ENCODE data around the gene PRELID2. TPM values are rescaled to one million over a fixed set of nuclear protein-coding genes. Genes with fewer than 3 reads are reported as not detected.
"Not testable (repeated sequence)": the region's sequence is repeated elsewhere in the genome, so short reads cannot be mapped to it uniquely, and the experiment has no call there.

PRELID2 gene
- total RNA-seq, 1 experiment from 2014 or later = 26.0 TPM

- Histone ChIP-seq H3K36me3 (ENCODE audit: control insufficient read depth, insufficient read depth, low read length) (peaks cover 2% of the 10 kb centered on the region; the same call in 1 of the 2 replicates), H3K4me1 (peaks cover 8% of the 10 kb centered on the region), H3K9me3 (no peaks in the 10 kb centered on the region), H3K27me3 (replicated peaks; ENCODE audit: control insufficient read depth, insufficient read depth, low read length) (no peaks in the 10 kb centered on the region), H3K4me3 (ENCODE audit: low read depth, low read length) (no peak overlapping the region)
- Mint-ChIP-seq H3K27ac (ENCODE audit: unreplicated experiment) (no peak overlapping the region), H3K36me3 (ENCODE audit: insufficient read depth, unreplicated experiment) (no peaks in the 10 kb centered on the region), H3K4me3 (ENCODE audit: unreplicated experiment) (no peak overlapping the region), H3K4me1 (ENCODE audit: low read depth, unreplicated experiment) (no peaks in the 10 kb centered on the region), H3K27me3 (ENCODE audit: insufficient read depth, unreplicated experiment) (no peaks in the 10 kb centered on the region), H3K9me3 (ENCODE audit: unreplicated experiment) (no peaks in the 10 kb centered on the region)
- ChIA-PET POLR2A (no interaction called here), CTCF (no interaction called here)
- DNase-seq = no peak
- no TSS peak for BruUV-seq (replicated peaks)
- no peak for TF ChIP-seq CTCF (IDR thresholded peaks at IDR 0.05; ENCODE audit: insufficient read depth in 1 of 2, low read depth in 1 of 2, low read length in 1 of 2, severe bottlenecking in 1 of 2, unreplicated experiment in 1 of 2)
- intact Hi-C loops (cut with micrococcal nuclease; ENCODE audit: unreplicated experiment) = no loop called here
These were observed 35.0 kb downstream of the PRELID2 start for GRCh38 chr5:145800181-145800580.

- intact Hi-C loops (cut with micrococcal nuclease; ENCODE audit: unreplicated experiment); H3K4me1 Mint-ChIP-seq (ENCODE audit: low read depth, unreplicated experiment); BruUV-seq (replicated peaks); H3K4me3 Mint-ChIP-seq (ENCODE audit: unreplicated experiment); H3K9me3 Mint-ChIP-seq (ENCODE audit: unreplicated experiment); H3K4me3 ChIP-seq (ENCODE audit: low read depth, low read length); H3K36me3 ChIP-seq (ENCODE audit: control insufficient read depth, insufficient read depth, low read length); H3K27me3 ChIP-seq (replicated peaks; ENCODE audit: control insufficient read depth, insufficient read depth, low read length); CTCF ChIA-PET; H3K4me1 ChIP-seq; H3K27me3 Mint-ChIP-seq (ENCODE audit: insufficient read depth, unreplicated experiment); H3K27ac Mint-ChIP-seq (ENCODE audit: unreplicated experiment); H3K36me3 Mint-ChIP-seq (ENCODE audit: insufficient read depth, unreplicated experiment); POLR2A ChIA-PET; H3K9me3 ChIP-seq; DNase-seq: not testable (repeated sequence)
These were observed 36.6 kb downstream of the PRELID2 start for GRCh38 chr5:145798503-145798902.

GRCh38 chr5:145797336-145797735, 37.8 kb downstream of the PRELID2 start:
- no peaks in the 10 kb centered on the region for H3K27me3 ChIP-seq (replicated peaks; ENCODE audit: control insufficient read depth, insufficient read depth, low read length)
- ChIA-PET POLR2A (no interaction called here), CTCF (no interaction called here)
- BruUV-seq (replicated peaks) = no TSS peak
- no peaks in the 10 kb centered on the region for H3K9me3 ChIP-seq
- intact Hi-C loops (cut with micrococcal nuclease; ENCODE audit: unreplicated experiment) = no loop called here
- TF ChIP-seq CTCF (IDR thresholded peaks at IDR 0.05; ENCODE audit: insufficient read depth in 1 of 2, low read depth in 1 of 2, low read length in 1 of 2, severe bottlenecking in 1 of 2, unreplicated experiment in 1 of 2) = no peak
- no peaks in the 10 kb centered on the region for H3K27me3 Mint-ChIP-seq (ENCODE audit: insufficient read depth, unreplicated experiment)
- H3K4me3 Mint-ChIP-seq (ENCODE audit: unreplicated experiment) = no peak overlapping the region
- no peaks in the 10 kb centered on the region for H3K4me1 ChIP-seq
- H3K27ac Mint-ChIP-seq (ENCODE audit: unreplicated experiment) = no peak overlapping the region
- no peaks in the 10 kb centered on the region for H3K9me3 Mint-ChIP-seq (ENCODE audit: unreplicated experiment)
- H3K36me3 ChIP-seq (ENCODE audit: control insufficient read depth, insufficient read depth, low read length) = peaks cover 4% of the 10 kb centered on the region
- no peak for DNase-seq
- H3K4me1 Mint-ChIP-seq (ENCODE audit: low read depth, unreplicated experiment) = no peaks in the 10 kb centered on the region
- no peak overlapping the region for H3K4me3 ChIP-seq (ENCODE audit: low read depth, low read length)
- H3K36me3 Mint-ChIP-seq (ENCODE audit: insufficient read depth, unreplicated experiment) = no peaks in the 10 kb centered on the region

GRCh38 chr5:145796318-145796717, 38.8 kb downstream of the PRELID2 start:
- Histone ChIP-seq H3K4me3 (ENCODE audit: low read depth, low read length) (no peak overlapping the region), H3K27me3 (replicated peaks; ENCODE audit: control insufficient read depth, insufficient read depth, low read length) (no peaks in the 10 kb centered on the region), H3K36me3 (ENCODE audit: control insufficient read depth, insufficient read depth, low read length) (peaks cover 4% of the 10 kb centered on the region), H3K9me3 (no peaks in the 10 kb centered on the region), H3K4me1 (no peaks in the 10 kb centered on the region)
- Mint-ChIP-seq H3K27ac (ENCODE audit: unreplicated experiment) (no peak overlapping the region), H3K4me1 (ENCODE audit: low read depth, unreplicated experiment) (no peaks in the 10 kb centered on the region), H3K27me3 (ENCODE audit: insufficient read depth, unreplicated experiment) (no peaks in the 10 kb centered on the region), H3K9me3 (ENCODE audit: unreplicated experiment) (no peaks in the 10 kb centered on the region), H3K4me3 (ENCODE audit: unreplicated experiment) (no peak overlapping the region), H3K36me3 (ENCODE audit: insufficient read depth, unreplicated experiment) (no peaks in the 10 kb centered on the region)
- no TSS peak for BruUV-seq (replicated peaks)
- DNase-seq = no peak
- intact Hi-C loops (cut with micrococcal nuclease; ENCODE audit: unreplicated experiment) = no loop called here
- ChIA-PET CTCF (no interaction called here), POLR2A (no interaction called here)
- no peak for TF ChIP-seq CTCF (IDR thresholded peaks at IDR 0.05; ENCODE audit: insufficient read depth in 1 of 2, low read depth in 1 of 2, low read length in 1 of 2, severe bottlenecking in 1 of 2, unreplicated experiment in 1 of 2)

All from Caco-2 (cell line).